Islet of Langerhans (tissue), 1 donor: ENCODE data around the gene COL23A1.

ENCODE experiments used
- FAIRE-seq: peaks from one replicate; lab custom pipeline; 2011; peaks lifted over from hg19 to GRCh38; lab: Jason Lieb, UNC

COL23A1 gene

GRCh38 chr5:178357121-178357521, 233.1 kb downstream of the COL23A1 start:
- no peak for FAIRE-seq

- no peak for FAIRE-seq
Observed at GRCh38 chr5:178356431-178356872, 233.7 kb downstream of the COL23A1 start.

GRCh38 chr5:178355671-178356070, 234.5 kb downstream of the COL23A1 start:
- no peak for FAIRE-seq

GRCh38 chr5:178353461-178353860, 236.7 kb downstream of the COL23A1 start:
- FAIRE-seq: no peak

- no peak for FAIRE-seq
Observed at GRCh38 chr5:178352035-178352349, 238.2 kb downstream of the COL23A1 start.

GRCh38 chr5:178351221-178352034, 238.8 kb downstream of the COL23A1 start:
- no peak for FAIRE-seq

GRCh38 chr5:178350361-178351220, 239.6 kb downstream of the COL23A1 start:
- no peak for FAIRE-seq

GRCh38 chr5:178349625-178350353, 240.4 kb downstream of the COL23A1 start:
- no peak for FAIRE-seq

- FAIRE-seq: no peak
Observed at GRCh38 chr5:178349075-178349511, 241.1 kb downstream of the COL23A1 start.

GRCh38 chr5:178348356-178349074, 241.7 kb downstream of the COL23A1 start:
- no peak for FAIRE-seq

GRCh38 chr5:178347956-178348355, 242.2 kb downstream of the COL23A1 start:
- FAIRE-seq: no peak

- FAIRE-seq: no peak
Observed at GRCh38 chr5:178346607-178347334, 243.4 kb downstream of the COL23A1 start.

GRCh38 chr5:178343306-178343705, 246.9 kb downstream of the COL23A1 start:
- no peak for FAIRE-seq

- no peak for FAIRE-seq
Observed at GRCh38 chr5:178341851-178342140, 248.4 kb downstream of the COL23A1 start.

GRCh38 chr5:178341091-178341850, 248.9 kb downstream of the COL23A1 start:
- FAIRE-seq: no peak

- FAIRE-seq: no peak
Observed at GRCh38 chr5:178340637-178341036, 249.6 kb downstream of the COL23A1 start.

GRCh38 chr5:178340187-178340586, 250.0 kb downstream of the COL23A1 start:
- FAIRE-seq: no peak

GRCh38 chr5:178339272-178339671, 250.9 kb downstream of the COL23A1 start:
- FAIRE-seq: no peak

GRCh38 chr5:178338750-178339144, 251.4 kb downstream of the COL23A1 start:
- FAIRE-seq: no peak

- FAIRE-seq: no peak
Observed at GRCh38 chr5:178338126-178338749, 252.0 kb downstream of the COL23A1 start.
